Brain microvascular endothelial cell (primary cell): Measurements from ENCODE around the gene FAM186B.

ENCODE experiments used
- DNase-seq: peaks from one replicate; pipeline ENCODE4 v3.0.0-alpha.2; 2020
- H3K27ac ChIP-seq: fragments of 250-450 bp; sonication (Bioruptor Pico); 2 replicates; pipeline ENCODE4 v1.5.1; 2020; ENCODE audit warnings: mild to moderate bottlenecking, moderate library complexity
- H3K27me3 ChIP-seq: fragments of 250-450 bp; sonication (Bioruptor Pico); replicated peaks from 2 replicates; pipeline ENCODE4 v1.5.1; 2020; ENCODE audit warnings: mild to moderate bottlenecking
- H3K36me3 ChIP-seq: fragments of 250-450 bp; sonication (Bioruptor Pico); replicated peaks from 2 replicates; pipeline ENCODE4 v1.5.1; 2020; ENCODE audit warnings: mild to moderate bottlenecking
- H3K4me3 ChIP-seq: 2 replicates; pipeline ENCODE4 v1.5.1; 2011; ENCODE audit warnings: low read depth, mild to moderate bottlenecking, control low read depth, low read length, moderate library complexity
- CTCF ChIP-seq: IDR thresholded peaks from 2 replicates; pipeline ENCODE4 v1.5.1; 2011; ENCODE audit warnings: low read depth, mild to moderate bottlenecking, moderate library complexity, low read length, control low read depth, inconsistent platforms; ENCODE audit errors: missing control alignments
- in situ Hi-C: cut with HindIII; loops from 2 replicates; pipeline ENCODE4 v1.10.0; 2017; ENCODE audit warnings: low sequenced_read_pairs, low pct_ligation_motif_present

FAM186B gene

GRCh38 chr12:49609875-49610154 is 4.4 kb upstream of the FAM186B start:
- no peak for DNase-seq
- no peaks in the 10 kb centered on the region for H3K36me3 ChIP-seq
- H3K27ac ChIP-seq, result no peak overlapping the region
- TF ChIP-seq CTCF, result peak; percentile 35
- no peaks in the 10 kb centered on the region for H3K27me3 ChIP-seq
- in situ Hi-C loops, result no loop called here
- no peak overlapping the region for H3K4me3 ChIP-seq

- Histone ChIP-seq H3K36me3 (no peaks in the 10 kb centered on the region), H3K4me3 (no peak overlapping the region), H3K27me3 (no peaks in the 10 kb centered on the region), H3K27ac (no peak overlapping the region)
- no peak for DNase-seq
- in situ Hi-C loops, result no loop called here
- no peak for TF ChIP-seq CTCF
Observed at GRCh38 chr12:49609059-49609874, 3.8 kb upstream of the FAM186B start.

- Histone ChIP-seq H3K27ac (no peak overlapping the region), H3K36me3 (no peaks in the 10 kb centered on the region), H3K27me3 (no peaks in the 10 kb centered on the region), H3K4me3 (no peak overlapping the region)
- no peak for DNase-seq
- no peak for TF ChIP-seq CTCF
- in situ Hi-C loops, result no loop called here
Observed at GRCh38 chr12:49604856-49605255, 583 bp downstream of the FAM186B start.

- no peak for TF ChIP-seq CTCF
- H3K27me3 ChIP-seq, result no peaks in the 10 kb centered on the region
- H3K4me3 ChIP-seq, result no peak overlapping the region
- in situ Hi-C loops, result no loop called here
- H3K36me3 ChIP-seq, result no peaks in the 10 kb centered on the region
- DNase-seq, result no peak
- H3K27ac ChIP-seq, result no peak overlapping the region
Observed at GRCh38 chr12:49603721-49604120, 1.7 kb downstream of the FAM186B start.

- no peak for DNase-seq
- no peak for TF ChIP-seq CTCF
- H3K27me3 ChIP-seq, result no peaks in the 10 kb centered on the region
- H3K4me3 ChIP-seq, result no peak overlapping the region
- H3K36me3 ChIP-seq, result no peaks in the 10 kb centered on the region
- no peak overlapping the region for H3K27ac ChIP-seq
- in situ Hi-C loops, result no loop called here
Observed at GRCh38 chr12:49599961-49600360, 5.5 kb downstream of the FAM186B start.

- H3K36me3 ChIP-seq, result no peaks in the 10 kb centered on the region
- no peaks in the 10 kb centered on the region for H3K27me3 ChIP-seq
- no peak for DNase-seq
- no peak for TF ChIP-seq CTCF
- no peak overlapping the region for H3K4me3 ChIP-seq
- no peak overlapping the region for H3K27ac ChIP-seq
- in situ Hi-C loops, result no loop called here
Observed at GRCh38 chr12:49598527-49598926, 6.9 kb downstream of the FAM186B start.
